ENCODE results near the gene MED12L. TPM values are rescaled to one million over a fixed set of nuclear protein-coding genes. Genes with fewer than 3 reads are reported as not detected.

Gene MED12L
- total RNA-seq, 4 donors from 2014 or later = 0.51 to 12.7 (median 3.1) TPM

DNA sequence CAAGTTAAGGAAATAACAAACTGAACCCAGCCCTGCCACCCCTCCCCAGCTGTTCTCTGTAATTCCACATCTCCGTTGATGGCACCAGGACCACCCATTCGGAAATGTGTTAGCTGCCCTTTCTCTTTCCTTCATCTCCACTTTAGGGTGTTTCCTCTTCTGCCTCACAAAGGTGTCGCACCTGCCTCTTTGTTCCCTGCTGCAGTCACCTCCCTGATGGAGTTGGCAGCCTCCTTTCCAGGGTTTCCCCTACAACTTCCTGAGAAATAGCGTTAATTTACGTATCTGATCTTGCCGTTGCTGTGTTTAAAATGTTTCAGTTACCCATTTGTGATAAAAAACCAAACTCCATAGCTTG is 60.2 kb downstream of the MED12L start:
- no peak for TF ChIP-seq CTCF (IDR thresholded peaks at IDR 0.05)
- no peak for TF ChIP-seq POLR2A (IDR thresholded peaks at IDR 0.05)
- intact Hi-C loops (cut with DNase I; ENCODE audit: low total_unique reads) = loop anchor here (5.0 to 10.0 kb wide), 2 partner anchors 371 to 428 kb away; no protein-coding TSS in a partner anchor
- H3K4me3 ChIP-seq = no peak overlapping the region

DNA sequence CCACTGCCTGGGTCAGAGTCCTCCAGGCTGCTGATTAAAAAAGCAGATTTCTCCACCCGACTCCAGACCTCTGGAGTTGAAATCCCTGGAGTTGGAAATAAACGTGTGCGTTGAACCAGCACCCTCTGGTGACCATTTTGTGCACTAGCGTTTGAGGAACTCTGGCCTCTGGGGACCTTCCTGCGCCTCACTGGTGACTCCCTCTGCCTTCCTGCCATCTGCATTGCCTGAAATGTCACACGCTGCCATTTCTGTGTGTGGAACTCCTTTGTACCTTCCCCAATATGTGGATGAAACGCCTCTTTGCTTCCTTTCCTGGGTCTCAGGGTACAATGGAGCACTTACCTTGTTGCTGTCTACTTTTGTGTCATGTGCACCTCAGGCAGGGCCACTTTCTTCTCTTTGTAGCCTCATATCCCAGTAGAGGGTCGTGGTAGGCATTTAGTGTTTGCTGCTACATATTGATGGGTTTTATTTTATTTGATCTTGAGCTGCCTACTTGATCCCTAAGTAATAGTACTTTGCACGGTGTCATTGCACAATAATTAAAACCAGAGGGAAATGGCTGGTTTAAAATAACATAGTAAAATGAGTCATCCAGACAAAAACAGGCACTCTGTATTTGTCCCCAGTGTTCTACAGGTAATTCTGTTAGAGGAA is 60.7 kb downstream of the MED12L start:
- intact Hi-C loops (cut with DNase I; ENCODE audit: low total_unique reads) = loop anchor here (5.0 to 10.0 kb wide), 2 partner anchors 371 to 429 kb away; no protein-coding TSS in a partner anchor
- DNase-seq = peak; percentile 60 to 64
- TF ChIP-seq CTCF (IDR thresholded peaks at IDR 0.05) = peak; percentile 74 to 88 (median 80)
- no peak for TF ChIP-seq POLR2A (IDR thresholded peaks at IDR 0.05)

More for the DNA sequence above, 60.2 kb downstream of the MED12L start:
- DNase-seq = no peak
- H3K27ac ChIP-seq = no peak overlapping the region
- no peaks in the 10 kb centered on the region for H3K36me3 ChIP-seq
- H3K27me3 ChIP-seq = no peaks in the 10 kb centered on the region
- H3K9me3 ChIP-seq = no peaks in the 10 kb centered on the region
- peaks cover 0 to 5% of the 10 kb centered on the region in 2 donors for H3K4me1 ChIP-seq

GRCh38 chr3:151146731-151147091 is 61.2 kb downstream of the MED12L start:
- Histone ChIP-seq H3K4me3 (no peak overlapping the region), H3K27ac (no peak overlapping the region), H3K9me3 (no peaks in the 10 kb centered on the region), H3K4me1 (peaks cover 0 to 5% of the 10 kb centered on the region in 2 donors), H3K27me3 (no peaks in the 10 kb centered on the region), H3K36me3 (no peaks in the 10 kb centered on the region)
- TF ChIP-seq POLR2A (IDR thresholded peaks at IDR 0.05) (no peak), CTCF (IDR thresholded peaks at IDR 0.05) (no peak)
- intact Hi-C loops (cut with DNase I; ENCODE audit: low total_unique reads) = loop anchor here (5.0 to 10.0 kb wide), 2 partner anchors 372 to 429 kb away; no protein-coding TSS in a partner anchor
- no peak for DNase-seq

More for the DNA sequence above, 60.7 kb downstream of the MED12L start:
- Histone ChIP-seq H3K4me1 (peaks cover 0 to 5% of the 10 kb centered on the region in 2 donors), H3K27me3 (no peaks in the 10 kb centered on the region), H3K9me3 (no peaks in the 10 kb centered on the region), H3K27ac (no peak overlapping the region), H3K4me3 (no peak overlapping the region), H3K36me3 (no peaks in the 10 kb centered on the region)

- Histone ChIP-seq H3K4me3 (no peak overlapping the region), H3K9me3 (no peaks in the 10 kb centered on the region), H3K27ac (no peak overlapping the region), H3K36me3 (no peaks in the 10 kb centered on the region), H3K4me1 (peaks cover 0 to 5% of the 10 kb centered on the region in 2 donors), H3K27me3 (no peaks in the 10 kb centered on the region)
- intact Hi-C loops (cut with DNase I; ENCODE audit: low total_unique reads) = loop anchor here (5.0 to 10.0 kb wide), 2 partner anchors 372 to 430 kb away; no protein-coding TSS in a partner anchor
- DNase-seq = no peak
- TF ChIP-seq CTCF (IDR thresholded peaks at IDR 0.05) (no peak), POLR2A (IDR thresholded peaks at IDR 0.05) (no peak)
These were observed 61.8 kb downstream of the MED12L start for GRCh38 chr3:151147299-151147698.

GRCh38 chr3:151152455-151153079 is 67.1 kb downstream of the MED12L start:
- no peak overlapping the region for H3K27ac ChIP-seq
- no peaks in the 10 kb centered on the region for H3K9me3 ChIP-seq
- TF ChIP-seq POLR2A (IDR thresholded peaks at IDR 0.05) = no peak
- TF ChIP-seq CTCF (IDR thresholded peaks at IDR 0.05) = no peak
- H3K27me3 ChIP-seq = no peaks in the 10 kb centered on the region
- no peak overlapping the region for H3K4me3 ChIP-seq
- no peak for DNase-seq
- no peaks in the 10 kb centered on the region for H3K4me1 ChIP-seq
- intact Hi-C loops (cut with DNase I; ENCODE audit: low total_unique reads) = no loop called here
- no peaks in the 10 kb centered on the region for H3K36me3 ChIP-seq
